Lower leg skin (tissue), 3 donors: Measurements from ENCODE around the gene OGDH.

ENCODE experiments used
- POLR2A ChIP-seq, 2 donors: fragments of 450-650 bp; IDR thresholded peaks; one replicate each; pipeline ENCODE4 v1.6.1; 2016 to 2017; ENCODE audit warnings: antibody characterized with exemption in 2 of 2, mild to moderate bottlenecking in 1 of 2, moderate library complexity in 1 of 2
- TF ChIP-seq, protein P1 (sequence below), 3 donors: fragments of 450-650 bp; IDR thresholded peaks; one replicate each; pipeline ENCODE4 v1.5.1; 2016; ENCODE audit warnings: antibody characterized with exemption in 3 of 3, mild to moderate bottlenecking in 3 of 3, moderate library complexity in 2 of 3

DNA sequence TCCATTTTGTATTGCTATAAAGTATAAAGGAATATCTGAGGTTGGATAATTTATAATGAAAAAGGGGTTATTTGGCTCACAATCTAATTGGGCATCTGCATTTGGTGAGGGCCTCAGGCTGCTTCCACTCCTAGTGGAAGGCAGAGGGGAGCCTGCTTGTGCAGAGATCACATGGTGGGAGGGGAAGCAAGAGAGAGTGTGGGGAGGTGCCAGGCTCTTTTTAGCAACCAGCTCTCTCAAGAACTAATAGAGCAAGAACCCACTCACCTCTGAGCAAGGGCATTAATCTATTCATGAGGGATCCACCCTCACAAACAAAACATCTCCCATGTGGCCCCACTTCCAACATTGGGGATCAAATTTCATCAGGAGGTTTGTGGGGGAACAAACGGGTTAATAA lies 64.6 kb downstream of the OGDH start:
- no peak for TF ChIP-seq POLR2A (IDR thresholded peaks at IDR 0.05)
- TF ChIP-seq, protein P1, sequence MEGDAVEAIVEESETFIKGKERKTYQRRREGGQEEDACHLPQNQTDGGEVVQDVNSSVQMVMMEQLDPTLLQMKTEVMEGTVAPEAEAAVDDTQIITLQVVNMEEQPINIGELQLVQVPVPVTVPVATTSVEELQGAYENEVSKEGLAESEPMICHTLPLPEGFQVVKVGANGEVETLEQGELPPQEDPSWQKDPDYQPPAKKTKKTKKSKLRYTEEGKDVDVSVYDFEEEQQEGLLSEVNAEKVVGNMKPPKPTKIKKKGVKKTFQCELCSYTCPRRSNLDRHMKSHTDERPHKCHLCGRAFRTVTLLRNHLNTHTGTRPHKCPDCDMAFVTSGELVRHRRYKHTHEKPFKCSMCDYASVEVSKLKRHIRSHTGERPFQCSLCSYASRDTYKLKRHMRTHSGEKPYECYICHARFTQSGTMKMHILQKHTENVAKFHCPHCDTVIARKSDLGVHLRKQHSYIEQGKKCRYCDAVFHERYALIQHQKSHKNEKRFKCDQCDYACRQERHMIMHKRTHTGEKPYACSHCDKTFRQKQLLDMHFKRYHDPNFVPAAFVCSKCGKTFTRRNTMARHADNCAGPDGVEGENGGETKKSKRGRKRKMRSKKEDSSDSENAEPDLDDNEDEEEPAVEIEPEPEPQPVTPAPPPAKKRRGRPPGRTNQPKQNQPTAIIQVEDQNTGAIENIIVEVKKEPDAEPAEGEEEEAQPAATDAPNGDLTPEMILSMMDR (IDR thresholded peaks at IDR 0.05): no peak
